ENCODE data around the gene C2orf15.
A peak's percentile ranks its signal among the peaks of the same experiment; 100 is the strongest.
"Not testable (repeated sequence)": the region's sequence is repeated elsewhere in the genome, so short reads cannot be mapped to it uniquely, and the experiment has no call there.

C2orf15 gene

GRCh38 chr2:99111945-99112344, 29.6 kb upstream of the C2orf15 start:
- no peak overlapping the region for H3K4me3 ChIP-seq (ENCODE audit: low read depth, low read length)
- no peak for DNase-seq (ENCODE audit: low read depth)
- in situ Hi-C loops (cut with HindIII; ENCODE audit: low sequenced_read_pairs), result no loop called here
- no peak for TF ChIP-seq CTCF (IDR thresholded peaks at IDR 0.05; ENCODE audit: low read depth, low read length, missing control alignments)

- DNase-seq (ENCODE audit: low read depth), result no peak
- in situ Hi-C loops (cut with HindIII; ENCODE audit: low sequenced_read_pairs), result no loop called here
- TF ChIP-seq CTCF (IDR thresholded peaks at IDR 0.05; ENCODE audit: low read depth, low read length, missing control alignments), result no peak
- no peak overlapping the region for H3K4me3 ChIP-seq (ENCODE audit: low read depth, low read length)
Measured at GRCh38 chr2:99112617-99113016, 28.9 kb upstream of the C2orf15 start.

- H3K4me3 ChIP-seq (ENCODE audit: low read depth, low read length), result no peak overlapping the region
- in situ Hi-C loops (cut with HindIII; ENCODE audit: low sequenced_read_pairs), result no loop called here
- no peak for DNase-seq (ENCODE audit: low read depth)
- TF ChIP-seq CTCF (IDR thresholded peaks at IDR 0.05; ENCODE audit: low read depth, low read length, missing control alignments), result no peak
Measured at GRCh38 chr2:99127981-99128380, 13.5 kb upstream of the C2orf15 start.

- in situ Hi-C loops (cut with HindIII; ENCODE audit: low sequenced_read_pairs), result not testable (repeated sequence)
Measured at GRCh38 chr2:99135044-99135556, 6.4 kb upstream of the C2orf15 start.

GRCh38 chr2:99139003-99139402, 2.5 kb upstream of the C2orf15 start:
- no peak overlapping the region for H3K4me3 ChIP-seq (ENCODE audit: low read depth, low read length)
- in situ Hi-C loops (cut with HindIII; ENCODE audit: low sequenced_read_pairs), result no loop called here
- TF ChIP-seq CTCF (IDR thresholded peaks at IDR 0.05; ENCODE audit: low read depth, low read length, missing control alignments), result no peak
- no peak for DNase-seq (ENCODE audit: low read depth)

More at GRCh38 chr2:99135044-99135556, 6.4 kb upstream of the C2orf15 start:
- not testable (repeated sequence) for H3K4me3 ChIP-seq (ENCODE audit: low read depth, low read length); DNase-seq (ENCODE audit: low read depth)

GRCh38 chr2:99140056-99140859, 1.2 kb upstream of the C2orf15 start:
- no peak for TF ChIP-seq CTCF (IDR thresholded peaks at IDR 0.05; ENCODE audit: low read depth, low read length, missing control alignments)
- DNase-seq (ENCODE audit: low read depth), result no peak
- in situ Hi-C loops (cut with HindIII; ENCODE audit: low sequenced_read_pairs), result no loop called here
- H3K4me3 ChIP-seq (ENCODE audit: low read depth, low read length), result peak overlapping the region; percentile 80

- in situ Hi-C loops (cut with HindIII; ENCODE audit: low sequenced_read_pairs), result no loop called here
- H3K4me3 ChIP-seq (ENCODE audit: low read depth, low read length), result peak overlapping the region; percentile 80
- TF ChIP-seq CTCF (IDR thresholded peaks at IDR 0.05; ENCODE audit: low read depth, low read length, missing control alignments), result no peak
- no peak for DNase-seq (ENCODE audit: low read depth)
Measured at GRCh38 chr2:99140860-99141109, 722 bp upstream of the C2orf15 start.
